Measurements from ENCODE around the gene ZNF557. TPM values are rescaled to one million over a fixed set of nuclear protein-coding genes. Genes with fewer than 3 reads are reported as not detected.
"Not testable (repeated sequence)": the region's sequence is repeated elsewhere in the genome, so short reads cannot be mapped to it uniquely, and the experiment has no call there.

Gene ZNF557
- total and polyA plus RNA-seq, 2 of the 4 experiments (the other 2 are of a cell fraction), result 3.7 to 21.1 TPM

DNA sequence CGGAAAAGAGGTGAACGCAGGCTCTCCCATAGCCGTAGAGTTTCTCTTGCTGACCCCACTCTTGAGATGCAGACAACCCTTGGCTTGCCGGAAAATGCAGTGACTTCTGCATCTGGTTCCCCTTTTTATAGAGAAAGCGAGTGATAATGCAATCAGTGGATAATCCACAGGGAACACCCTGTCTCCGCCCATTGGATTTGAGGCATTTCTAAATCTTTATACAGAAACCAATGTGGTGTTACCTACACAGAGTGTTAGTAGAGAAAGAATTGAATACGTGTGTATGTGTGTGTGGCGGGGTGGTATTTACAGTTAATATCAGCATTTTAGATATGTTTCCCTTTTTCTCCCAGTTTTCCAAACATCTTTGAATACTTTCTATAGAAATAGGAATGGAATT is 10.9 kb upstream of the ZNF557 start, which contains the start of gene MBD3L3:
Gene MBD3L3 (minus strand): TSS at position 101 of the 400 bp plus-strand sequence. CDS start 71 bp downstream, at position 30.
- intact Hi-C loops (cut with micrococcal nuclease); DNase-seq; H4K91ac ChIP-seq (ENCODE audit: insufficient read depth, low read depth, low read length); CTCF ChIA-PET; H3K9ac ChIP-seq (ENCODE audit: low read depth, low read length); H3K27me3 ChIP-seq (ENCODE audit: control insufficient read depth, insufficient read depth, low read length); H2BK5ac ChIP-seq (ENCODE audit: low read depth, low read length, poor library complexity, severe bottlenecking); H2AFZ ChIP-seq (replicated peaks; ENCODE audit: low read length, poor library complexity); H3K4me1 ChIP-seq (ENCODE audit: control insufficient read depth, insufficient read depth, low read length); H3K36me3 ChIP-seq (ENCODE audit: control insufficient read depth, insufficient read depth, low read length); H3K56ac ChIP-seq (ENCODE audit: extremely low read depth, insufficient read depth, low read length); H3K9me1 ChIP-seq (ENCODE audit: insufficient read depth, low read length); BruUV-seq (replicated peaks); H3K4me3 ChIP-seq (ENCODE audit: insufficient read depth, low read depth, low read length); H3K14ac ChIP-seq (replicated peaks; ENCODE audit: low read depth, low read length); H3K23ac ChIP-seq (ENCODE audit: low read depth, low read length); POLR2A ChIA-PET (ENCODE audit: unreplicated experiment); H4K20me1 ChIP-seq (ENCODE audit: insufficient read depth, low read length); H3K18ac ChIP-seq (ENCODE audit: low read depth, low read length); H4K5ac ChIP-seq (ENCODE audit: low read depth, low read length); H2AK9ac ChIP-seq (replicated peaks; ENCODE audit: low read depth, low read length, poor library complexity); in situ Hi-C loops (cut with MboI; ENCODE audit: low sequenced_read_pairs); H2BK120ac ChIP-seq (ENCODE audit: low read depth, low read length); dilution Hi-C loops (cut with HindIII; ENCODE audit: low sequenced_read_pairs, unreplicated experiment); H2BK20ac ChIP-seq (ENCODE audit: low read depth, low read length); H3K27ac ChIP-seq (ENCODE audit: insufficient read depth, low read length); ATAC-seq (ENCODE audit: low read depth); H3K4ac ChIP-seq (ENCODE audit: low read depth, low read length); H4K8ac ChIP-seq (ENCODE audit: low read depth in 2 of 2, low read length in 2 of 2); H2AK5ac ChIP-seq (ENCODE audit: low read depth, low read length); H3K9me3 ChIP-seq (ENCODE audit: control insufficient read depth, insufficient read depth, low read length); H2BK15ac ChIP-seq (ENCODE audit: low read depth, low read length); H3K79me1 ChIP-seq (ENCODE audit: low read depth in 1 of 2, low read length in 2 of 2); H3K4me2 ChIP-seq (ENCODE audit: low read depth, low read length): not testable (repeated sequence)
- no CpG with 5 or more reads among the region's 8 CpGs for WGBS, 2 experiments (ENCODE audit: extremely low coverage in 2 of 2, insufficient read length in 1 of 2)

DNA sequence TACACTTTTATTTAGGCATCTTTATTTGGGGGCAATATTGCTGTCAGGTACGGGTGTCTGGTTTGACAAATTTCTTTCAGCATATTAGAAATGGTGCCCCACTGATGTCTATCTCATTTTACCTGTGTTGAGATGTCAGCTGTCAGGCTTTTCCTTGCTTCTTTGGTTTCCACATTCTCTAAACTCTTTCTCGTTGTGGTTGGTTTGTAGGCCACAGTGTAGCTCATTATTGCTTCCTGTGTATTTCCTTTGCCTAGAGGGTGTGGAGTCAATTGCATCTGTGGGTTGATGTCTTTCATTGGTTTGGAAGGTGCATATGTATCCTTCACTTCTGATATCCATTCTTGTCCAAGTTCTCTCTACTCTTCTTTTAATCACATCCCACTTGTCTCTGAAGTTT is 9.5 kb upstream of the ZNF557 start:
- WGBS, 2 experiments (ENCODE audit: extremely low coverage in 2 of 2, insufficient read length in 1 of 2), result no CpG with 5 or more reads among the region's 2 CpGs
- dilution Hi-C loops (cut with HindIII; ENCODE audit: low sequenced_read_pairs, unreplicated experiment), result not testable (repeated sequence)

More for the DNA sequence above, 9.5 kb upstream of the ZNF557 start:
- DNase-seq; H2BK120ac ChIP-seq (ENCODE audit: low read depth, low read length); H3K14ac ChIP-seq (replicated peaks; ENCODE audit: low read depth, low read length); H3K27me3 ChIP-seq (ENCODE audit: control insufficient read depth, insufficient read depth, low read length); H4K8ac ChIP-seq (ENCODE audit: low read depth in 2 of 2, low read length in 2 of 2); H3K23ac ChIP-seq (ENCODE audit: low read depth, low read length); H3K4me1 ChIP-seq (ENCODE audit: control insufficient read depth, insufficient read depth, low read length); H3K27ac ChIP-seq (ENCODE audit: insufficient read depth, low read length); H2AK5ac ChIP-seq (ENCODE audit: low read depth, low read length); H4K20me1 ChIP-seq (ENCODE audit: insufficient read depth, low read length); H2BK5ac ChIP-seq (ENCODE audit: low read depth, low read length, poor library complexity, severe bottlenecking); H4K91ac ChIP-seq (ENCODE audit: insufficient read depth, low read depth, low read length); H3K36me3 ChIP-seq (ENCODE audit: control insufficient read depth, insufficient read depth, low read length); BruUV-seq (replicated peaks); ATAC-seq (ENCODE audit: low read depth); H3K4me3 ChIP-seq (ENCODE audit: insufficient read depth, low read depth, low read length); H3K4ac ChIP-seq (ENCODE audit: low read depth, low read length); H2BK20ac ChIP-seq (ENCODE audit: low read depth, low read length); POLR2A ChIA-PET (ENCODE audit: unreplicated experiment); H2AK9ac ChIP-seq (replicated peaks; ENCODE audit: low read depth, low read length, poor library complexity); in situ Hi-C loops (cut with MboI; ENCODE audit: low sequenced_read_pairs); H3K56ac ChIP-seq (ENCODE audit: extremely low read depth, insufficient read depth, low read length); H2AFZ ChIP-seq (replicated peaks; ENCODE audit: low read length, poor library complexity); H4K5ac ChIP-seq (ENCODE audit: low read depth, low read length); H3K4me2 ChIP-seq (ENCODE audit: low read depth, low read length); H3K9me3 ChIP-seq (ENCODE audit: control insufficient read depth, insufficient read depth, low read length); H3K9ac ChIP-seq (ENCODE audit: low read depth, low read length); H3K9me1 ChIP-seq (ENCODE audit: insufficient read depth, low read length); CTCF ChIA-PET; H3K79me1 ChIP-seq (ENCODE audit: low read depth in 1 of 2, low read length in 2 of 2); H3K18ac ChIP-seq (ENCODE audit: low read depth, low read length); H2BK15ac ChIP-seq (ENCODE audit: low read depth, low read length): not testable (repeated sequence)
- intact Hi-C loops (cut with micrococcal nuclease), result loop anchor here (10.0 kb wide), 1 partner anchor 325 kb away; the partner anchor contains the start of genes GPR108 and TRIP10

Measured in IMR-90 (cell line).